H1 (cell line): ENCODE results near the gene PLSCR5. TPM values are rescaled to one million over a fixed set of nuclear protein-coding genes. Genes with fewer than 3 reads are reported as not detected.

ENCODE experiments used
- CTCF ChIA-PET: fragments of 300-600 bp; sonication (Branson Sonifier 250); formaldehyde crosslinking; loops from one replicate; lab custom pipeline; 2021; ENCODE audit not compliant: partially characterized antibody; lab: Charles Lee
- POLR2A ChIA-PET: fragments of 300-600 bp; sonication (Branson Sonifier 250); formaldehyde crosslinking; loops from one replicate; lab custom pipeline; 2021; ENCODE audit warnings: inconsistent platforms; ENCODE audit not compliant: partially characterized antibody; lab: Charles Lee
- DNase-seq, 2 experiments: peaks; one replicate each; pipeline versions ENCODE4 v3.0.0 to v3.0.0-alpha.2; 2010 to 2022; ENCODE audit warnings: low spot score in 2 of 2, low read depth in 1 of 2, mixed read lengths in 1 of 2
- FAIRE-seq: peaks from 2 replicates; lab custom pipeline; 2011; peaks lifted over from hg19 to GRCh38; lab: Jason Lieb, UNC
- H2AFZ ChIP-seq: 2 replicates; pipeline ENCODE4 v1.8.1; 2012; ENCODE audit warnings: low read length, inconsistent platforms
- H2AK5ac ChIP-seq: 2 replicates; pipeline ENCODE4 v1.6.1; 2013; ENCODE audit warnings: low read depth, low read length
- H2BK120ac ChIP-seq: replicated peaks from 2 replicates; pipeline ENCODE3; 2013; ENCODE audit warnings: low read depth, low read length, inconsistent platforms
- H2BK12ac ChIP-seq: 2 replicates; pipeline ENCODE4 v1.6.1; 2013; ENCODE audit warnings: low read depth, low read length
- H2BK15ac ChIP-seq: 2 replicates; pipeline ENCODE4 v1.6.1; 2013; ENCODE audit warnings: low read length
- H2BK20ac ChIP-seq: 2 replicates; pipeline ENCODE4 v1.6.1; 2013; ENCODE audit warnings: low read length
- H2BK5ac ChIP-seq: 2 replicates; pipeline ENCODE4 v1.6.1; 2013; ENCODE audit warnings: low read depth, low read length
- H3K14ac ChIP-seq: 2 replicates; pipeline ENCODE4 v1.6.1; 2013; ENCODE audit warnings: inconsistent platforms; ENCODE audit not compliant: insufficient read length
- H3K18ac ChIP-seq: 2 replicates; pipeline ENCODE4 v1.6.1; 2013; ENCODE audit warnings: low read length; ENCODE audit errors: extremely low read depth
- H3K23ac ChIP-seq: 2 replicates; pipeline ENCODE4 v1.6.1; 2013; ENCODE audit warnings: inconsistent platforms; ENCODE audit not compliant: insufficient read length
- H3K23me2 ChIP-seq: 2 replicates; pipeline ENCODE4 v1.6.1; 2013; ENCODE audit warnings: low read depth, low read length
- H3K27ac ChIP-seq: 2 replicates; pipeline ENCODE4 v1.6.1; 2011; ENCODE audit warnings: low read depth, low read length, inconsistent platforms
- H3K27me3 ChIP-seq, 4 experiments: replicated peaks in 1 of 4; 1 replicate in 1 of 4; 2 replicates in 3 of 4; pipeline versions ENCODE4 v1.6.1 to v1.8.1; 2011 to 2013; ENCODE audit warnings: low read length in 3 of 4, mild to moderate bottlenecking in 3 of 4, inconsistent platforms in 2 of 4, mixed read lengths in 2 of 4, moderate library complexity in 1 of 4; ENCODE audit not compliant: control insufficient read depth in 3 of 4, insufficient read depth in 3 of 4; ENCODE audit errors: extremely low read depth in 1 of 4
- H3K36me3 ChIP-seq, 4 experiments: 2 replicates each; pipeline versions ENCODE4 v1.6.1 to v1.8.1; 2011 to 2013; ENCODE audit warnings: mild to moderate bottlenecking in 4 of 4, low read length in 3 of 4, moderate library complexity in 2 of 4, control low read depth in 1 of 4, inconsistent platforms in 1 of 4; ENCODE audit not compliant: insufficient read depth in 4 of 4, control insufficient read depth in 2 of 4
- H3K4ac ChIP-seq: replicated peaks from 2 replicates; pipeline ENCODE3; 2013; ENCODE audit warnings: low read length, low read depth, mixed read lengths, inconsistent platforms; ENCODE audit not compliant: insufficient read length
- H3K4me1 ChIP-seq, 4 experiments: replicated peaks in 1 of 4; 1 replicate in 1 of 4; 2 replicates in 3 of 4; pipeline versions ENCODE4 v1.6.1 to v1.8.1; 2011 to 2013; ENCODE audit warnings: low read length in 3 of 4, inconsistent platforms in 2 of 4, mixed read lengths in 1 of 4; ENCODE audit not compliant: insufficient read depth in 4 of 4, control insufficient read depth in 3 of 4
- H3K4me2 ChIP-seq, 2 experiments: 2 replicates each; pipeline versions ENCODE4 v1.6.1 to v1.8.1; 2011 to 2013; ENCODE audit warnings: low read depth in 2 of 2, low read length in 2 of 2, control low read depth in 1 of 2, inconsistent platforms in 1 of 2, mild to moderate bottlenecking in 1 of 2; ENCODE audit not compliant: insufficient read depth in 1 of 2
- H3K4me3 ChIP-seq, 4 experiments: fragments of 200-600, 300-600 bp in 1 of 4; sonication (generic), shearing (Covaris generic), sonication (Bioruptor Twin) in 1 of 4; 2 replicates each; pipeline versions ENCODE4 v1.5.1 to v1.8.1; 2011 to 2016; ENCODE audit warnings: low read length in 4 of 4, low read depth in 3 of 4, control low read depth in 2 of 4, inconsistent platforms in 2 of 4, mild to moderate bottlenecking in 2 of 4, mixed read lengths in 1 of 4, moderate library complexity in 1 of 4; ENCODE audit not compliant: insufficient read depth in 2 of 4; ENCODE audit errors: extremely low read depth in 1 of 4
- H3K56ac ChIP-seq: replicated peaks from 2 replicates; pipeline ENCODE3; 2013; ENCODE audit warnings: low read depth, mild to moderate bottlenecking, mixed read lengths, low read length, inconsistent platforms; ENCODE audit not compliant: insufficient read length
- H3K79me1 ChIP-seq: 2 replicates; pipeline ENCODE4 v1.6.1; 2013; ENCODE audit warnings: low read depth, low read length, control low read depth
- H3K79me2 ChIP-seq, 2 experiments: 2 replicates each; pipeline versions ENCODE4 v1.6.1 to v1.8.1; 2012 to 2013; ENCODE audit warnings: low read length in 2 of 2, mild to moderate bottlenecking in 2 of 2, inconsistent platforms in 1 of 2; ENCODE audit not compliant: insufficient read depth in 2 of 2, control insufficient read depth in 1 of 2
- H3K9ac ChIP-seq, 4 experiments: replicated peaks in 1 of 4; 1 replicate in 1 of 4; 2 replicates in 3 of 4; pipeline versions ENCODE4 v1.6.1 to v1.8.1; 2011 to 2013; ENCODE audit warnings: low read depth in 3 of 4, low read length in 3 of 4, control low read depth in 2 of 4, mild to moderate bottlenecking in 2 of 4, moderate library complexity in 2 of 4, inconsistent platforms in 1 of 4; ENCODE audit errors: extremely low read depth in 1 of 4
- H3K9me3 ChIP-seq, 2 experiments: 2 replicates each; pipeline versions ENCODE4 v1.6.1 to v1.8.1; 2012 to 2013; ENCODE audit warnings: mild to moderate bottlenecking in 2 of 2, moderate library complexity in 2 of 2, control low read depth in 1 of 2, inconsistent platforms in 1 of 2, low read depth in 1 of 2, low read length in 1 of 2, mixed read lengths in 1 of 2; ENCODE audit not compliant: insufficient read depth in 2 of 2
- H4K20me1 ChIP-seq, 2 experiments: replicated peaks in 1 of 2; 2 replicates each; pipeline versions ENCODE3 to v1.8.1; 2011 to 2013; ENCODE audit warnings: inconsistent platforms in 2 of 2, low read length in 2 of 2, mild to moderate bottlenecking in 1 of 2; ENCODE audit not compliant: insufficient read depth in 2 of 2, control insufficient read depth in 1 of 2
- H4K5ac ChIP-seq: 2 replicates; pipeline ENCODE4 v1.6.1; 2013; ENCODE audit warnings: low read length, low read depth, mixed read lengths, inconsistent platforms; ENCODE audit not compliant: insufficient read length
- H4K8ac ChIP-seq: 2 replicates; pipeline ENCODE4 v1.8.0; 2013; ENCODE audit warnings: mild to moderate bottlenecking, moderate library complexity, low read length, inconsistent platforms; ENCODE audit not compliant: insufficient read depth; ENCODE audit errors: extremely low read depth
- H4K91ac ChIP-seq: replicated peaks from 2 replicates; pipeline ENCODE3; 2013; ENCODE audit warnings: low read length, mixed read lengths, inconsistent platforms; ENCODE audit not compliant: insufficient read length
- BRCA1 ChIP-seq: IDR thresholded peaks from 2 replicates; pipeline ENCODE4 v1.6.1; 2012; ENCODE audit warnings: low read depth, low read length, improper control_type of control experiment
- RXRA ChIP-seq: IDR thresholded peaks from 2 replicates; pipeline ENCODE4 v1.6.1; 2011; ENCODE audit warnings: low read depth, mild to moderate bottlenecking, low read length, moderate library complexity; ENCODE audit not compliant: insufficient read depth
- SAP30 ChIP-seq: fragments of 300-600 bp; sonication (generic); IDR thresholded peaks from 2 replicates; pipeline ENCODE4 v1.7.1; 2012; ENCODE audit warnings: low read length, moderate library complexity, mild to moderate bottlenecking, inconsistent platforms; ENCODE audit not compliant: insufficient read depth, insufficient replicate concordance
- WGBS, 2 experiments: shearing (Covaris generic) in 1 of 2; methylation state at CpG; one replicate each; pipeline versions ENCODE4 v1.1.6 to v1.1.7; 2013 to 2015; ENCODE audit warnings: low lambda C conversion rate in 2 of 2, mixed read lengths in 2 of 2, inconsistent platforms in 1 of 2, low coverage in 1 of 2, missing lambda C conversion rate in 1 of 2; ENCODE audit not compliant: insufficient replicate concordance in 2 of 2, insufficient coverage in 1 of 2, insufficient read length in 1 of 2; ENCODE audit errors: extremely low coverage in 1 of 2, missing lambda C conversion rate in 1 of 2; 5-methylcytosine and 5-hydroxymethylcytosine counted together
- polyA plus RNA-seq, 7 experiments: library from polyadenylated mRNA; depleted of rRNA in 3 of 7; stranded (reverse) in 5 of 7; unstranded in 2 of 7; fragments of >200 nt in 5 of 7; fragments of 200-250 nt in 2 of 7; gene quantifications; 1 replicate in 5 of 7; 2 replicates in 1 of 7; 4 replicates in 1 of 7; pipeline versions ENCODE4 v1.2.1 to v1.2.3, GENCODE V29; 2011 to 2013; ENCODE audit warnings: missing spikeins in 2 of 7, mixed read lengths in 2 of 7
- total RNA-seq: library from RNA; stranded (reverse); fragmentation: NEBNext Ultra II Directional; extraction: Animal tissue kit (Norgen Biotek cat#: 25700); gene quantifications from 2 replicates; pipeline ENCODE4 v1.2.1, GENCODE V29; 2021

PLSCR5 gene
- total and polyA plus RNA-seq, 2 of the 8 experiments (the other 6 are each of a cell fraction or from before 2014, with no cell fraction given): not detected

GRCh38 chr3:146543461-146544001, 61.6 kb downstream of the PLSCR5 start:
- DNase-seq (no peak), FAIRE-seq (no peak)
- Histone ChIP-seq H4K5ac (no peak overlapping the region), H3K23me2 (no peaks in the 10 kb centered on the region; the same call in 1 of the 2 replicates), H3K4me2 (peak overlapping the region; percentile 68 to 76), H2BK120ac (no peak overlapping the region), H3K18ac (no peak overlapping the region; the same call in 1 of the 2 replicates), H3K27ac (no peak overlapping the region), H3K36me3 (peaks cover 0 to 9% (median 6%) of the 10 kb centered on the region in 4 experiments; a peak in 5 of 8 replicates), H4K8ac (no peak overlapping the region), H3K9me3 (peaks cover 7 to 9% of the 10 kb centered on the region in 2 experiments), H3K9ac (0 out of 7 replicates have a peak overlapping the region, but pooled peaks of 1 of the 4 experiments have one; percentile 71), H3K4me3 (peak overlapping the region; percentile 63 to 84 (median 74)), H3K23ac (no peak overlapping the region), H3K27me3 (no peaks in the 10 kb centered on the region), H4K91ac (no peak overlapping the region), H3K14ac (no peak overlapping the region), H3K79me2 (peaks cover 0 to 48% of the 10 kb centered on the region in 2 experiments; a peak in 2 of 4 replicates), H3K79me1 (peaks cover 3% of the 10 kb centered on the region), H2BK12ac (no peak overlapping the region), H3K56ac (no peak overlapping the region), H4K20me1 (peaks cover 0 to 5% of the 10 kb centered on the region in 2 experiments), H2BK15ac (no peak overlapping the region), H2BK5ac (no peak overlapping the region), H2AK5ac (no peak overlapping the region), H3K4me1 (peaks cover 0 to 5% (median 3%) of the 10 kb centered on the region in 4 experiments; a peak in 2 of 7 replicates), H2BK20ac (no peak overlapping the region), H2AFZ (no peak overlapping the region), H3K4ac (no peak overlapping the region)
- ChIA-PET POLR2A (interaction anchor here (1.0 to 2.0 kb wide), 5 partner anchors 8 to 25 kb away, joined by 3 to 6 read pairs (median 5); no protein-coding TSS in a partner anchor), CTCF (interaction anchor here (0.7 to 2.4 kb wide), 13 partner anchors 11 to 479 kb away, joined by 3 to 6 read pairs (median 4); no protein-coding TSS in a partner anchor)
- 43% methylated on average over 10 of the region's 10 CpGs; no CpG with 5 or more reads in 1 of the 2 experiments for WGBS, 2 experiments
- TF ChIP-seq BRCA1 (no peak), RXRA (no peak), SAP30 (no peak)
